Stimulated activated CD8-positive, alpha-beta memory T cell treated with anti-CD3 and anti-CD28 coated beads, Interleukin-12 subunit alpha, Interleukin-12 subunit beta, amount 100 ng/mL, for 24 hours (primary cell): ENCODE data around the gene CUEDC2.

ENCODE experiments used
- DNase-seq: peaks from one replicate; pipeline ENCODE4 v3.0.0-alpha.2; 2020; ENCODE audit errors: extremely low read depth

CUEDC2 gene

GRCh38 chr10:102396730-102397151, 35.6 kb downstream of the CUEDC2 start:
- no peak for DNase-seq

GRCh38 chr10:102396317-102396650, 36.1 kb downstream of the CUEDC2 start:
- DNase-seq, result no peak

- DNase-seq, result peak; percentile 70
Measured at GRCh38 chr10:102395400-102396316, 36.7 kb downstream of the CUEDC2 start, which contains the start of gene NFKB2. NFKB2 (plus strand) TSS chr10:102395705; CDS start chr10:102395960, 255 bp downstream.

GRCh38 chr10:102394801-102395399, 37.5 kb downstream of the CUEDC2 start:
- peak; percentile 35 for DNase-seq

- peak; percentile 97 for DNase-seq
Measured at GRCh38 chr10:102394079-102394800, 38.1 kb downstream of the CUEDC2 start.

- no peak for DNase-seq
Measured at GRCh38 chr10:102393411-102394078, 38.8 kb downstream of the CUEDC2 start.

- DNase-seq, result no peak
Measured at GRCh38 chr10:102392306-102392705, 40.1 kb downstream of the CUEDC2 start.

- no peak for DNase-seq
Measured at GRCh38 chr10:102389894-102390293, 42.5 kb downstream of the CUEDC2 start.

- DNase-seq, result no peak
Measured at GRCh38 chr10:102384606-102385429, 47.6 kb downstream of the CUEDC2 start.

GRCh38 chr10:102384053-102384452, 48.3 kb downstream of the CUEDC2 start:
- DNase-seq, result no peak

- DNase-seq, result no peak
Measured at GRCh38 chr10:102382871-102383270, 49.5 kb downstream of the CUEDC2 start.

- no peak for DNase-seq
Measured at GRCh38 chr10:102381983-102382382, 50.4 kb downstream of the CUEDC2 start.

GRCh38 chr10:102379383-102379782, 53.0 kb downstream of the CUEDC2 start:
- DNase-seq, result no peak

GRCh38 chr10:102376901-102377300, 55.5 kb downstream of the CUEDC2 start:
- no peak for DNase-seq

- DNase-seq, result no peak
Measured at GRCh38 chr10:102375867-102376266, 56.5 kb downstream of the CUEDC2 start.

GRCh38 chr10:102375250-102375649, 57.1 kb downstream of the CUEDC2 start:
- no peak for DNase-seq
